Rectal smooth muscle tissue (tissue), 1 donor: ENCODE data around the gene EIF4E2.

Experiments
- H3K27ac ChIP-seq: one replicate; pipeline ENCODE4 v1.7.0; 2013; ENCODE audit warnings: low read depth, low read length, inconsistent platforms
- H3K27me3 ChIP-seq: one replicate; pipeline ENCODE4 v1.7.0; 2013; ENCODE audit warnings: low read length; ENCODE audit not compliant: control insufficient read depth, insufficient read depth
- H3K36me3 ChIP-seq: one replicate; pipeline ENCODE4 v1.7.0; 2013; ENCODE audit warnings: low read length; ENCODE audit not compliant: control insufficient read depth, insufficient read depth
- H3K4me1 ChIP-seq: one replicate; pipeline ENCODE4 v1.7.0; 2013; ENCODE audit warnings: low read length; ENCODE audit not compliant: control insufficient read depth, insufficient read depth
- H3K4me3 ChIP-seq: one replicate; pipeline ENCODE4 v1.7.0; 2013; ENCODE audit warnings: low read length
- H3K9ac ChIP-seq: one replicate; pipeline ENCODE4 v1.7.0; 2013; ENCODE audit warnings: low read length

Gene EIF4E2

DNA sequence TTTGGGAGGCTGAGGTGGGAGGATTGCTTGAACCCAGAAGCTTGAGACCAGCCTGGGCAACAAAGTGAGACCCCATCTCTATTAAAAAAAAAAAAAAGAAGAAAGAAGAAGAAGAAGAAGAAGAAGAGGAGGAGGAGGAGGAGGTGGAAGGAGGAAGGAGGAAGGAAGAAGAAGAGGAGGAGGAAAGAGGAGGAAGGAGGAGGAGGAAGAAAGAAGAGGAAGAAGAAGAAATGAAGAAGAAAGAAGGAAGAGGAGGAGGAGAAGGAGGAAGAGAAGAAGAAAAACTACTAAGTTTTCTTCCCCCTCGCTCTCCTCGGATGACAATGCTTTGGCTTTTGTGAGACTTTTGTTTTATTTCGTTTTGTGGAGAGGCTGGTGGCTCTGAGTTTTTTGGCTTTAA is 52.8 kb downstream of the EIF4E2 start:
- H3K9ac ChIP-seq, result no peak overlapping the region
- H3K27ac ChIP-seq, result no peak overlapping the region
- no peaks in the 10 kb centered on the region for H3K36me3 ChIP-seq
- H3K4me1 ChIP-seq, result no peaks in the 10 kb centered on the region
- H3K4me3 ChIP-seq, result no peak overlapping the region
- no peaks in the 10 kb centered on the region for H3K27me3 ChIP-seq

DNA sequence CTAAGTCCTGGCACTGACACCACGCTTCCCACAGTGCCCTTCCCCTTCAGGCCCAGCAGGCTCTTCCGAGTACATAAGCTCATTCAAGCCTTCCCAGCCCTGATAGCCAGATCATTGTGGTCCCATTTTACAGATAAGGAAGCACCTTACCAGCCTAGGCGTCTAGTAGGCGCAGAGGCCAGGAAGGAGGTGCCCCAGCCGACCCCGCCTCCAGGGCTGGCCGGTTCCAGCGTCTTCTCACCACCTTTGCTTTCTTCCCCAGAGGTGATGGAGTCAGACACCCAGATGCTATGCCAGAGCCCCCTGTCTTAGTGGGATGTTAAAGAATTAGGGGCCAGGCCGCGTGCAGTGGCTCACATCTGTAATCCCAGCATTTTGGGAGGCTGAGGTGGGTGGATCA is 54.0 kb downstream of the EIF4E2 start:
- no peaks in the 10 kb centered on the region for H3K36me3 ChIP-seq
- H3K27me3 ChIP-seq, result no peaks in the 10 kb centered on the region
- H3K4me1 ChIP-seq, result no peaks in the 10 kb centered on the region
- no peak overlapping the region for H3K9ac ChIP-seq
- no peak overlapping the region for H3K4me3 ChIP-seq
- H3K27ac ChIP-seq, result no peak overlapping the region

DNA sequence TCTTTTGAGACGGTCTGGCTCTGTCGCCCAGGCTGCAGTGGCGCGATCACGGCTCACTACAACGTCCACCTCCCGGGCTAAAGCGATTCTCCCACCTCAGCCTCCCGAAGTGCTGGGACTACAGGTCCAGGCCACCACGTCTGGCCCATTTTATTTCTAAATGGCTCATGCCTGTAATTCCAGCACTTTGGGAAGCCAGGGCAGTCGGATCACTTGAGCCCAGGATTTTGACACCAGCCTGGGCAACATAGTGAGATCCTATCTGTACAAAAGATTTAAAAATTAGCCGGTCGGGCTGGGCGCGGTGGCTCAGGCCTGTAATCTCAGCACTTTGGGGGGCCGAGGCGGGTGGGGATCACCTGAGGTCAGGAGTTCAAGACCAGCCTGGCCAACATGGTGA is 56.5 kb downstream of the EIF4E2 start:
- no peak overlapping the region for H3K4me3 ChIP-seq
- no peaks in the 10 kb centered on the region for H3K27me3 ChIP-seq
- no peaks in the 10 kb centered on the region for H3K36me3 ChIP-seq
- no peak overlapping the region for H3K27ac ChIP-seq
- H3K9ac ChIP-seq, result no peak overlapping the region
- H3K4me1 ChIP-seq, result no peaks in the 10 kb centered on the region

DNA sequence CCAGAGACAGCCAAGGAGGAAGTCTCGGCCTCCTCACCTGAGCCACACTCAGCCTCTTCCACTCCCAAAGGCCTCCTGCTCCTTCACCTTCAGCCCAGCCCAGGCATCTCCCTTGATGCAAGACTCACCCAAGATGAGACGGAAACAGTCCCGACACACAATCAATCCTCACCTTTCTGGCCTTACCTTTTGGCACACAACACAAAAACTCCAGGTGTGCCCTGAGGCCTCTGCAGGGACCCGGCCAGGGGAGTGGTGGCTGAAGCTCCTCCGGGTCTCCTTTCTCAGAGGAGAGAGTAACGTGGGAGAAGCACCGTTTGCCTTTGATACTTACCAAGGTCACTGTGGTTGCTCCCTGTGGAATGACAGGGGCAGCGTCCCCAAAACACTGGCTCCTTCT is 59.1 kb downstream of the EIF4E2 start:
- no peaks in the 10 kb centered on the region for H3K4me1 ChIP-seq
- no peak overlapping the region for H3K4me3 ChIP-seq
- H3K27ac ChIP-seq, result no peak overlapping the region
- no peak overlapping the region for H3K9ac ChIP-seq
- H3K27me3 ChIP-seq, result no peaks in the 10 kb centered on the region
- H3K36me3 ChIP-seq, result no peaks in the 10 kb centered on the region

DNA sequence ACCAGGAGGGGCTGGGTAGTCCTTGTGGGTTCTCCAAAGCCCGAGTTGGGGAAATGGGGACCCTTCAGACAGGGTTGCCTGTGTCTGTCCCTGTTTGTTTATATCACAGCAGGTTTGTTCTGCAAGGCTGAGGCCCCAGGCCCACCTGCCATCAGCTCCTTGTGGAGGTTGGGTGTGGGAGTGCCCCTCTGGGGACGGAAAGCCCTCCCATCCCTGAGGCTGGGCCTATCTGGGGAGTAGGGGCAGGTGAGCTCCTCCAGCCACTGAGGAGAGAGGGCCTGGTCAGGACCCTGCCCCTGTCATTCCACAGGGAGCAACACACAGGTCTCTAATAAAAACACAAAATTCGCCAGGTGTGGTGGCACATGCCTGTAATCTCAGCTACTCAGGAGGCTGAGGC is 59.6 kb downstream of the EIF4E2 start:
- no peaks in the 10 kb centered on the region for H3K4me1 ChIP-seq
- no peaks in the 10 kb centered on the region for H3K36me3 ChIP-seq
- H3K4me3 ChIP-seq, result no peak overlapping the region
- H3K9ac ChIP-seq, result no peak overlapping the region
- H3K27ac ChIP-seq, result no peak overlapping the region
- no peaks in the 10 kb centered on the region for H3K27me3 ChIP-seq

DNA sequence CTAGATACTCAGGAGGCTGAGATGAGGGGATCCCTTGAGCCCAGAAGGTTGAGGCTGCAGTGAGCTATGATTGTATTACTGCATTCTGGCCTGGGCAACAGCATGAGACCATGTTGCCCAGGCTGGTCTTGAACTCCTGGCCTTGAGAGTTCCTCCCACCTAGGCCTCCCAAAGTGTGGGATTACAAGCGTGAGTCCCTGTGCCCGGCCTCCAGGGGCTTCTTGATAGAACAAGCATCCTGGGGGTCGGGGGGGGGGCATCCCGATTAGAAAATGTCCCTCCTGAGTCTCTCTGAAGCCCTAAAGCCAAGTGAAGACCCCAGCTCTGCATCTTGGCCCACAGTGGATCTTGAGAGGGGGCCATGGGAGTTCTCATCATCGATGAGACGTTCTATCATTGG is 60.6 kb downstream of the EIF4E2 start:
- H3K4me3 ChIP-seq, result no peak overlapping the region
- H3K27ac ChIP-seq, result no peak overlapping the region
- H3K27me3 ChIP-seq, result no peaks in the 10 kb centered on the region
- no peak overlapping the region for H3K9ac ChIP-seq
- no peaks in the 10 kb centered on the region for H3K36me3 ChIP-seq
- H3K4me1 ChIP-seq, result no peaks in the 10 kb centered on the region

DNA sequence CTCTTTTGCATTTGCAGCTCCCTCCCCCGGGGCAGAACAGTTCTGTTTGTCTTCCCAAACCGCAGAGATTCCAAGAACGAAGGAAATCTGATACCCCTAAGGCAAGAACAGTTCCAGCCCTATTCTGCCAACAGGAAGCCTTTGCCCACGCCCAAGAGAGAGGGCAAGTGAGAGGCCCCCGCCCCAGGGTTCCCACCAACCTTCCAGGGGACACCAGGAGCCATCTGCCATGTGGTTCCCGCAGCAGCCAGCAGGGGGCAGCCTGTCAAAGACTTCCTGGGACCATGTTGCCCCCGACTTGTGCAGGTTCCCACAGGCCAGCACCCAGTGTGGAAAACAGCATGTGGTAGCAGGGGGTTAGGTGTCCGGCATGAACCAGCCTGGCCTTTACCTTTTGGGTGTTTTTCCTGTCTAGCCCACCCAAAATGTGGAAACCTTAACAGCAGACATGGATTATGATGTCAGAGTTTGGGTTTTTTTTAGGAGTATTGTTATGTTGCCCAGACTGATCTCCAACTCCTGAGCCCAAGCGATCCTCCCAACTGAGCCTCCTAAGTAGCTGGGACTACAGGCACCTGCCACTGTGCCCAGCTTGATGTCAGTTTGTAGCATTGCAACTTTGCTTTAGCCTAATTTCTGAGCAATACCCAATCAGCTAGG is 61.2 kb downstream of the EIF4E2 start:
- no peak overlapping the region for H3K27ac ChIP-seq
- no peaks in the 10 kb centered on the region for H3K27me3 ChIP-seq
- no peaks in the 10 kb centered on the region for H3K4me1 ChIP-seq
- no peak overlapping the region for H3K4me3 ChIP-seq
- H3K9ac ChIP-seq, result no peak overlapping the region
- no peaks in the 10 kb centered on the region for H3K36me3 ChIP-seq

DNA sequence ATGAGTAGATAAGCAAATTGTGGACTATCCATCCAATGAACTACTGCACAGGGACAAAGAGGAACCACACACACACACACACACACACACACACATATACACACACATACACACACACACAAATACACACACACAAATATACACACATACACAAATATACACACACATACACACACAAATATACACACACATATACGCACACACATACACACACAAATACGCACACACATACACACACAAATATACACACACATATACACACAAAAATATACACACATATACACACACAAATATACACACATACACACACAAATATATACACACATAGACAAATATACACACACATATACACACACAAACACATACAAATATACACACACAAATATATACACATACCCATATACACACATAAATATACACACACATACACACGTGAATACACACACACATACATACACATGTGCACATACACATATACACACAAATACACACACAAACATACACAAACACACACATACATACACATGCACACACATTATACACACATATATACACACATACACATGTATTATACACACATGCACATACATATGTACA is 63.1 kb downstream of the EIF4E2 start:
- no peak overlapping the region for H3K27ac ChIP-seq
- no peak overlapping the region for H3K9ac ChIP-seq
- no peaks in the 10 kb centered on the region for H3K4me1 ChIP-seq
- H3K4me3 ChIP-seq, result no peak overlapping the region
- H3K36me3 ChIP-seq, result no peaks in the 10 kb centered on the region
- no peaks in the 10 kb centered on the region for H3K27me3 ChIP-seq

DNA sequence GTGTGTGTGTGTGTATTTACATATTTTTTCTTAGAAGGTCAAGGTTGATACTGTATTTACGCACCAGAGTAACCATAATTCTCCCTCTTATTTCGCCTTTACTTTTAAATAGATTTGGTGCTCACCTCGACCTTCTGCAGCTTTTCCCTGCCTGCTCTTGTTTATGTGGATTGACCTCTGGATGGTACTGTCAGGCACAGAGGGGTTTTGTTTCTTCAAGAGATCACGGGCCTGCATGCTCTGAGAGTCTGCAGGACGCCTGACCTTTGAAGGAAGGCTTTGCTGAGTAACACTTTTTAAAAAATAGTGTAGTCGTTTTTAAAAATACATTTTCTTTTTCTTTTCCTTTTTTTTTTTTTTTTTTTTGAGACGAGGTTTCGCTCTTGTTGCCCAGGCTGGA is 64.8 kb downstream of the EIF4E2 start:
- H3K4me3 ChIP-seq, result no peak overlapping the region
- no peak overlapping the region for H3K9ac ChIP-seq

More for the DNA sequence above, 64.8 kb downstream of the EIF4E2 start:
- Histone ChIP-seq H3K36me3 (no peaks in the 10 kb centered on the region), H3K4me1 (no peaks in the 10 kb centered on the region), H3K27me3 (no peaks in the 10 kb centered on the region), H3K27ac (no peak overlapping the region)
